ENCODE results near the gene ASS1.

DNA sequence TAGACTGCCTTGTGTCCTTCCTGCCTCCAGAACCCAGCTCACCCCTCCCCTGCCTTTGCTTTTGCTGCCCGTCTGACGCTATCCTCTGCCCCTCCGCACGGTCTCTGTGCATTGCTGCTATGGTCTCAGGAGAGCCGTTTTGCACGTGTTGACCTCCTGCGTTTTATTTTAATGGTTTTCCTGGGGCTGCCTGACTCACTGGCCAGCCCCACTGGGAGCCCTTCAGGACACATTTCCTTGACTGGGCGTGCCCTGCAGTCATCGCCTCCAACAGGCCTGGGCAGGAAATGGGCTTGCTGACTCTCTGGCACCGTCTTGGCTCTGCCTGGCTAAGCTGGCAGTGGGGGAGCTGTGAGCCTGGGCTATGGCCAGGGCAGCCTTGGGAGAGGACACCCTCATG, 17.9 kb upstream of the ASS1 start:
- no peak for TF ChIP-seq POLR2A (IDR thresholded peaks at IDR 0.05)
- peak in 1 of 6 experiments; percentile 9 for TF ChIP-seq CTCF (IDR thresholded peaks at IDR 0.05)
- no peak for TF ChIP-seq EP300 (IDR thresholded peaks at IDR 0.05)
- TF ChIP-seq POLR2AphosphoS5 (IDR thresholded peaks at IDR 0.05): peak in 1 of 2 donors; percentile 40
